ENCODE data around the gene KIAA2012.

GRCh38 chr2:202032846-202033316 lies 40.2 kb upstream of the KIAA2012 start:
- TF ChIP-seq CTCF (conservative IDR thresholded peaks at IDR 0.05; ENCODE audit: low read depth, low read length) (no peak), EZH2 (IDR thresholded peaks at IDR 0.05; ENCODE audit: borderline replicate concordance, low read depth, low read length, poor library complexity, severe bottlenecking) (no peak)

All from A673 (cell line).